Measurements from ENCODE around the gene SAMD4A.

Gene SAMD4A

DNA sequence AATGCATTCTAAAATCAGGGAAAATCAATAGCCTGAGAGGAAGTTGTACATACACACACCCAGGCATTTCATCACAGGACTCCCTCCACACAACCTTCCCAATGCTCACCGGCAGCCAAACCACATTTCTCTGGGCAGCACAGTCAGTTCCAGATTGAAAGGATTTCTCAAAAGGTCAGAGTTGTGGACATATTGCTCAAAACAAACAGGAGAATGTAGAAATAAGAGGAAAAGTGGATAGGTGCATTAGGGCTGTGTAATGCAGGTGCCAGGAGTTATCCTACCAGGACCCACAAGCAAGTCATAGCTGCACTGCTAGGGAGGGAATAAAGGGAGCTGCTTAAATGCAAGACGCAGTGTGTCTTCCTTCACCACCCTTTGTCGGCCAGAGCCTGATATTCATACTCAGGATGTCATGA, 272.8 kb downstream of the SAMD4A start:
- no peak overlapping the region for H3K9ac ChIP-seq (ENCODE audit: low read length)
- H3K4me2 ChIP-seq (ENCODE audit: low read length), result no peak overlapping the region
- TF ChIP-seq EZH2 (IDR thresholded peaks at IDR 0.05; ENCODE audit: borderline replicate concordance, low read length), result no peak
- TF ChIP-seq, protein P1, sequence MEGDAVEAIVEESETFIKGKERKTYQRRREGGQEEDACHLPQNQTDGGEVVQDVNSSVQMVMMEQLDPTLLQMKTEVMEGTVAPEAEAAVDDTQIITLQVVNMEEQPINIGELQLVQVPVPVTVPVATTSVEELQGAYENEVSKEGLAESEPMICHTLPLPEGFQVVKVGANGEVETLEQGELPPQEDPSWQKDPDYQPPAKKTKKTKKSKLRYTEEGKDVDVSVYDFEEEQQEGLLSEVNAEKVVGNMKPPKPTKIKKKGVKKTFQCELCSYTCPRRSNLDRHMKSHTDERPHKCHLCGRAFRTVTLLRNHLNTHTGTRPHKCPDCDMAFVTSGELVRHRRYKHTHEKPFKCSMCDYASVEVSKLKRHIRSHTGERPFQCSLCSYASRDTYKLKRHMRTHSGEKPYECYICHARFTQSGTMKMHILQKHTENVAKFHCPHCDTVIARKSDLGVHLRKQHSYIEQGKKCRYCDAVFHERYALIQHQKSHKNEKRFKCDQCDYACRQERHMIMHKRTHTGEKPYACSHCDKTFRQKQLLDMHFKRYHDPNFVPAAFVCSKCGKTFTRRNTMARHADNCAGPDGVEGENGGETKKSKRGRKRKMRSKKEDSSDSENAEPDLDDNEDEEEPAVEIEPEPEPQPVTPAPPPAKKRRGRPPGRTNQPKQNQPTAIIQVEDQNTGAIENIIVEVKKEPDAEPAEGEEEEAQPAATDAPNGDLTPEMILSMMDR (IDR thresholded peaks at IDR 0.05; ENCODE audit: low read length), result no peak
- no peak overlapping the region for H3K27ac ChIP-seq (ENCODE audit: low read depth, low read length, poor library complexity, severe bottlenecking)
- no peaks in the 10 kb centered on the region for H3K9me2 ChIP-seq (ENCODE audit: low read depth, low read length)
- H3K79me2 ChIP-seq (ENCODE audit: insufficient read depth, low read length), result no peaks in the 10 kb centered on the region
- no peaks in the 10 kb centered on the region for H3K9me3 ChIP-seq (ENCODE audit: low read length)
- no peaks in the 10 kb centered on the region for H3F3A ChIP-seq (ENCODE audit: insufficient read depth, low read length)
- no peaks in the 10 kb centered on the region for H3K36me3 ChIP-seq (ENCODE audit: insufficient read depth, low read length)
- H3K4me3 ChIP-seq (ENCODE audit: low read depth, low read length, poor library complexity, severe bottlenecking), result no peak overlapping the region
- no peak overlapping the region for H2AFZ ChIP-seq (ENCODE audit: low read length)
- no peaks in the 10 kb centered on the region for H3K27me3 ChIP-seq (ENCODE audit: insufficient read depth, low read length)
- H3K4me1 ChIP-seq (ENCODE audit: insufficient read depth, low read length, severe bottlenecking), result no peaks in the 10 kb centered on the region
- no peaks in the 10 kb centered on the region for H4K20me1 ChIP-seq (ENCODE audit: insufficient read depth, low read length)

DNA sequence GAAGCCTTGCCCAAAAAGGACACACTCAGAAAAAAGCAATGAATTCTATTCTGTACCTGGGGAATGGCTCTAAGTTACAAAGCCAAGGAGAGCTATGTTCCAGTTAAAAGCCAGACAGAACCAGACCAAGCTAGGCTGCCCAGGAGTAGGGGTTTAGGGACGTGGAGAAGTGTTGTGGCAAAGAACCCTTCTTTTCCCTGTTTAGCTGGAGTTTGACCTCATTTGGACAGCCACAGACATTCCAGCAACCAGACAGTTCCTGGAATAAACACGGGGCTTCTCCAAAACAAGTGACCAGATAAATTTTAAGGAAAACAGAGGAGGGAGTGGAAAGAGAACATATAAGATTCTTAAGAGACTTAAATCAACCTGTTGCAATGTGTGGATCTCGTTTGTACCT, 273.4 kb downstream of the SAMD4A start:
- Histone ChIP-seq H3F3A (ENCODE audit: insufficient read depth, low read length) (no peaks in the 10 kb centered on the region), H3K27ac (ENCODE audit: low read depth, low read length, poor library complexity, severe bottlenecking) (no peak overlapping the region), H3K9me3 (ENCODE audit: low read length) (no peaks in the 10 kb centered on the region), H3K4me2 (ENCODE audit: low read length) (no peak overlapping the region), H2AFZ (ENCODE audit: low read length) (no peak overlapping the region), H3K79me2 (ENCODE audit: insufficient read depth, low read length) (no peaks in the 10 kb centered on the region), H3K9me2 (ENCODE audit: low read depth, low read length) (no peaks in the 10 kb centered on the region), H3K36me3 (ENCODE audit: insufficient read depth, low read length) (no peaks in the 10 kb centered on the region), H3K4me1 (ENCODE audit: insufficient read depth, low read length, severe bottlenecking) (no peaks in the 10 kb centered on the region), H3K27me3 (ENCODE audit: insufficient read depth, low read length) (no peaks in the 10 kb centered on the region), H3K4me3 (ENCODE audit: low read depth, low read length, poor library complexity, severe bottlenecking) (no peak overlapping the region), H3K9ac (ENCODE audit: low read length) (no peak overlapping the region), H4K20me1 (ENCODE audit: insufficient read depth, low read length) (no peaks in the 10 kb centered on the region)
- TF ChIP-seq, protein P1 (IDR thresholded peaks at IDR 0.05; ENCODE audit: low read length), result no peak
- no peak for TF ChIP-seq EZH2 (IDR thresholded peaks at IDR 0.05; ENCODE audit: borderline replicate concordance, low read length)

DNA sequence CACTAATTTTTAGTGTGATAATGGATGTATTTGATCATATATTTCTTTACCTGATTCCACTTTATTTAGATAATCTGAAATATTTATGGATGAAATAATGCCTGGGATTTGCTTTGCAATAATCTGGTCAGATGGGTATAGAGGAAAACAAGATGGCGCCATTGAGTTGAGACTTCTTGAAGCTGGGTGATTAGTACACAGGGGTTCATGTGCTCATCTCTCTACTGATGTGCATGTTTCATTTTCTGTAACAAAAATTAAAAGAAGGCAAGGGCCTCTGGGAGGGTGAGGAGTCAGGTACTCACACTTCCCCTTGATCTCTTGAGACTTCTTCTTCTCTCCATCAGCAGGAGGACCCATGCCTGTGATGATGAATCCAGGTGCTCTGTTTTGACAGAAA, 273.9 kb downstream of the SAMD4A start:
- H4K20me1 ChIP-seq (ENCODE audit: insufficient read depth, low read length), result no peaks in the 10 kb centered on the region
- no peaks in the 10 kb centered on the region for H3K4me1 ChIP-seq (ENCODE audit: insufficient read depth, low read length, severe bottlenecking)
- no peaks in the 10 kb centered on the region for H3K79me2 ChIP-seq (ENCODE audit: insufficient read depth, low read length)
- no peaks in the 10 kb centered on the region for H3K9me3 ChIP-seq (ENCODE audit: low read length)
- H3K9me2 ChIP-seq (ENCODE audit: low read depth, low read length), result no peaks in the 10 kb centered on the region
- no peaks in the 10 kb centered on the region for H3K36me3 ChIP-seq (ENCODE audit: insufficient read depth, low read length)
- TF ChIP-seq, protein P1 (IDR thresholded peaks at IDR 0.05; ENCODE audit: low read length), result no peak
- H3F3A ChIP-seq (ENCODE audit: insufficient read depth, low read length), result no peaks in the 10 kb centered on the region
- no peak overlapping the region for H3K9ac ChIP-seq (ENCODE audit: low read length)
- H3K27me3 ChIP-seq (ENCODE audit: insufficient read depth, low read length), result no peaks in the 10 kb centered on the region
- H2AFZ ChIP-seq (ENCODE audit: low read length), result no peak overlapping the region
- H3K4me3 ChIP-seq (ENCODE audit: low read depth, low read length, poor library complexity, severe bottlenecking), result no peak overlapping the region
- no peak overlapping the region for H3K27ac ChIP-seq (ENCODE audit: low read depth, low read length, poor library complexity, severe bottlenecking)
- no peak overlapping the region for H3K4me2 ChIP-seq (ENCODE audit: low read length)

Data from OCI-LY1 (cell line).